ENCODE data around the gene ZFHX2.

DNA sequence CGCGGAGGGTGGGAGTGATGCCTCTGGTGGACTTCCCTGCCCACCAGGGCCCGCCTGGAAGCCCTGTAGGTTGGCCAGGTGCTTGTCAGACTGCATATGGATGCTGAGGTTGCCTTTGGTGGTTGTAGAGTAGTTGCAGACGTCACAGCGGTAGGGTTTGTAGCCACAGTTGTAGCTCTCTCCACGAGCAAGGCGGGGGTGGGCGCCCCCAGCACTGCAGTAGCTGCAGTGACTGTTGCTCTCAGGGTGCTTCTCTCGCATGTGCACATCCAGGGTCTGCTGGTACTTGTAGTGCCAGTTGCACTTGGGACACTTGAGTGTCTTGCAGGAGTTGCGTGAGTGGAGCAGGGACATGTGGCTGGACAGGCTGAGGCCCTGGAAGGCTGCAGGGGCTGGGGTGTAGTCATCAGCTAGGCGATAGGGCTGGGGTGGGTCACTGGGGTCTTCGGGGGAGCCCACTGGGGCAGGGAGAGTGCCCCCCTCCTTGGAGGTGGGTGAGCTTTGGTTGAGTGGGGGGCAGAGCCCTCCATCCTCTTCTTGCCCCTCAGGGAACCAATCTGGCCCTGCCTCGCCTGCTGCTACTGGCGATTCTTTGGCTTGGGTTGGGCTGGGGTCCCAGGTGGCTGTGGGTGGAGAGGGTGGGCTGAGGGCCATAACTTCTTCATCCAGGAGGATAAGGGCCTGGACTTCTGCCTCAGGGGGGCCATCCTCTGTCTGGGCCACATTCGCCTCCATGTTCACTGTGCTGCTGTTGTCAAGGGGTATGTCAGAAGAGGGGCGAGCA, 17.7 kb downstream of the ZFHX2 start:
- TF ChIP-seq EZH2 (IDR thresholded peaks at IDR 0.05; ENCODE audit: borderline replicate concordance, insufficient read depth, low read length, poor library complexity, severe bottlenecking), result no peak
- no peak for TF ChIP-seq POLR2AphosphoS5 (IDR thresholded peaks at IDR 0.05)
- TF ChIP-seq CTCF (IDR thresholded peaks at IDR 0.05; ENCODE audit: poor library complexity, severe bottlenecking), result no peak
- no peak for TF ChIP-seq RAD21 (conservative IDR thresholded peaks at IDR 0.05)
- no peak for TF ChIP-seq MXI1 (conservative IDR thresholded peaks at IDR 0.05; ENCODE audit: poor library complexity, severe bottlenecking)
- no peak for TF ChIP-seq EP300 (conservative IDR thresholded peaks at IDR 0.05; ENCODE audit: poor library complexity, severe bottlenecking)
- no peak for TF ChIP-seq TAF1 (IDR thresholded peaks at IDR 0.05; ENCODE audit: low read depth)
- TF ChIP-seq, protein P1, sequence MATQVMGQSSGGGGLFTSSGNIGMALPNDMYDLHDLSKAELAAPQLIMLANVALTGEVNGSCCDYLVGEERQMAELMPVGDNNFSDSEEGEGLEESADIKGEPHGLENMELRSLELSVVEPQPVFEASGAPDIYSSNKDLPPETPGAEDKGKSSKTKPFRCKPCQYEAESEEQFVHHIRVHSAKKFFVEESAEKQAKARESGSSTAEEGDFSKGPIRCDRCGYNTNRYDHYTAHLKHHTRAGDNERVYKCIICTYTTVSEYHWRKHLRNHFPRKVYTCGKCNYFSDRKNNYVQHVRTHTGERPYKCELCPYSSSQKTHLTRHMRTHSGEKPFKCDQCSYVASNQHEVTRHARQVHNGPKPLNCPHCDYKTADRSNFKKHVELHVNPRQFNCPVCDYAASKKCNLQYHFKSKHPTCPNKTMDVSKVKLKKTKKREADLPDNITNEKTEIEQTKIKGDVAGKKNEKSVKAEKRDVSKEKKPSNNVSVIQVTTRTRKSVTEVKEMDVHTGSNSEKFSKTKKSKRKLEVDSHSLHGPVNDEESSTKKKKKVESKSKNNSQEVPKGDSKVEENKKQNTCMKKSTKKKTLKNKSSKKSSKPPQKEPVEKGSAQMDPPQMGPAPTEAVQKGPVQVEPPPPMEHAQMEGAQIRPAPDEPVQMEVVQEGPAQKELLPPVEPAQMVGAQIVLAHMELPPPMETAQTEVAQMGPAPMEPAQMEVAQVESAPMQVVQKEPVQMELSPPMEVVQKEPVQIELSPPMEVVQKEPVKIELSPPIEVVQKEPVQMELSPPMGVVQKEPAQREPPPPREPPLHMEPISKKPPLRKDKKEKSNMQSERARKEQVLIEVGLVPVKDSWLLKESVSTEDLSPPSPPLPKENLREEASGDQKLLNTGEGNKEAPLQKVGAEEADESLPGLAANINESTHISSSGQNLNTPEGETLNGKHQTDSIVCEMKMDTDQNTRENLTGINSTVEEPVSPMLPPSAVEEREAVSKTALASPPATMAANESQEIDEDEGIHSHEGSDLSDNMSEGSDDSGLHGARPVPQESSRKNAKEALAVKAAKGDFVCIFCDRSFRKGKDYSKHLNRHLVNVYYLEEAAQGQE (IDR thresholded peaks at IDR 0.05; ENCODE audit: borderline replicate concordance), result no peak
